ENCODE data around the gene DENND2C. TPM values are rescaled to one million over a fixed set of nuclear protein-coding genes. Genes with fewer than 3 reads are reported as not detected.

The DENND2C gene
- total RNA-seq, 2 donors from 2014 or later, result 2.3 to 3.0 TPM

DNA sequence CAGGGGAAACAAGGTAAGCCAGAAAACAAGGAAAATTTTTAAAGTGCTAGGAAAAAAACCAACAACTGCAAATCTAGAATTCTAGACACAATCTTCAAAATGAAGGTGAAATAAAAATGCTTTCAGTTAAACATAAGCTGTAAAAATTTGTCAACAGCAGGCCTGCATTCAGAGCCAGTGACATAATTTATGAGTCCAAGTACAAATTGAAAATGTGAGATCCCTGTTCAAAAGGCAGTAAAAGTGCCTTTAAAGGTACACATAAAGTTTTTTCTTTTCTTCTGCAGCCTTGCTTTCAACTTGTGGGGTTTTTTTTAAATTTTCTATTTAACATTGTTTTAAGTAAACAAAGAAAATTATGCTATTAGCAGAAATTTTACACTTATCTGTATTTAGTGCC is 37.4 kb downstream of the DENND2C start:
- DNase-seq (no peak), ATAC-seq (no peak)
- H3K4me1 ChIP-seq, result no peaks in the 10 kb centered on the region
- no peak overlapping the region for H3K4me3 ChIP-seq
- H3K9me3 ChIP-seq, result no peaks in the 10 kb centered on the region
- H3K36me3 ChIP-seq (replicated peaks in 1 of 2; ENCODE audit: insufficient read depth in 1 of 2, low read depth in 2 of 2), result no peaks in the 10 kb centered on the region
- H3K27ac ChIP-seq, result no peak overlapping the region
- no peaks in the 10 kb centered on the region for H3K27me3 ChIP-seq
- TF ChIP-seq, protein P1, sequence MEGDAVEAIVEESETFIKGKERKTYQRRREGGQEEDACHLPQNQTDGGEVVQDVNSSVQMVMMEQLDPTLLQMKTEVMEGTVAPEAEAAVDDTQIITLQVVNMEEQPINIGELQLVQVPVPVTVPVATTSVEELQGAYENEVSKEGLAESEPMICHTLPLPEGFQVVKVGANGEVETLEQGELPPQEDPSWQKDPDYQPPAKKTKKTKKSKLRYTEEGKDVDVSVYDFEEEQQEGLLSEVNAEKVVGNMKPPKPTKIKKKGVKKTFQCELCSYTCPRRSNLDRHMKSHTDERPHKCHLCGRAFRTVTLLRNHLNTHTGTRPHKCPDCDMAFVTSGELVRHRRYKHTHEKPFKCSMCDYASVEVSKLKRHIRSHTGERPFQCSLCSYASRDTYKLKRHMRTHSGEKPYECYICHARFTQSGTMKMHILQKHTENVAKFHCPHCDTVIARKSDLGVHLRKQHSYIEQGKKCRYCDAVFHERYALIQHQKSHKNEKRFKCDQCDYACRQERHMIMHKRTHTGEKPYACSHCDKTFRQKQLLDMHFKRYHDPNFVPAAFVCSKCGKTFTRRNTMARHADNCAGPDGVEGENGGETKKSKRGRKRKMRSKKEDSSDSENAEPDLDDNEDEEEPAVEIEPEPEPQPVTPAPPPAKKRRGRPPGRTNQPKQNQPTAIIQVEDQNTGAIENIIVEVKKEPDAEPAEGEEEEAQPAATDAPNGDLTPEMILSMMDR (IDR thresholded peaks at IDR 0.05), result no peak
- TF ChIP-seq POLR2A (IDR thresholded peaks at IDR 0.05), result no peak
- intact Hi-C loops (cut with DNase I), result no loop called here

DNA sequence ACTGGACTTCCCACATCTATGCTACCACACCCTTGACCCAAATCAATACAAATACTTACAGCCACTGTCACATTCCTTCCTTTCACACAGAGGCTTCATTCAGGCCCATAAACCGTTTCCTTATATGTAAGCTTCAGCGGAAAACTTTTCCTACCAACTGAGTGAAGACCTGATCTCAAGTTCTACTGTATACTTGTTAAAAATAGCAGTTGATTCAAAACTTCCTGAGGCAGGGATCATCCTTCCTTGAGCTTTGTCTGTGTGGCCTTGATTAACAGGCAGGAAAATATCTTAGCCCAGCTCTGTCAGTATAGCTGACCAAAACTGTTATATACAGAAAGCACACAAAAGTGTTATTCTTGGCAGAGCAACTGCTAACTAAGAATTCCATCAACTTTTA is 42.7 kb downstream of the DENND2C start:
- 35 to 43% methylated on average over 2 of the region's 2 CpGs for WGBS, 2 donors
- H3K9me3 ChIP-seq, result no peaks in the 10 kb centered on the region
- no peaks in the 10 kb centered on the region for H3K4me1 ChIP-seq
- no peak overlapping the region for H3K4me3 ChIP-seq
- H3K27me3 ChIP-seq, result no peaks in the 10 kb centered on the region
- DNase-seq (no peak), ATAC-seq (no peak)
- TF ChIP-seq, protein P1 (IDR thresholded peaks at IDR 0.05), result no peak
- TF ChIP-seq POLR2A (IDR thresholded peaks at IDR 0.05), result no peak
- H3K36me3 ChIP-seq (replicated peaks in 1 of 2; ENCODE audit: insufficient read depth in 1 of 2, low read depth in 2 of 2), result no peaks in the 10 kb centered on the region
- intact Hi-C loops (cut with DNase I), result no loop called here
- no peak overlapping the region for H3K27ac ChIP-seq

- no peaks in the 10 kb centered on the region for H3K4me1 ChIP-seq
- ATAC-seq (no peak), DNase-seq (no peak)
- 90 to 94% methylated on average over 5 of the region's 5 CpGs for WGBS, 2 donors
- TF ChIP-seq, protein P1 (IDR thresholded peaks at IDR 0.05), result no peak
- no peak for TF ChIP-seq POLR2A (IDR thresholded peaks at IDR 0.05)
- intact Hi-C loops (cut with DNase I), result no loop called here
- H3K27me3 ChIP-seq, result no peaks in the 10 kb centered on the region
- no peaks in the 10 kb centered on the region for H3K9me3 ChIP-seq
- no peak overlapping the region for H3K27ac ChIP-seq
- H3K4me3 ChIP-seq, result no peak overlapping the region
- H3K36me3 ChIP-seq (replicated peaks in 1 of 2; ENCODE audit: insufficient read depth in 1 of 2, low read depth in 2 of 2), result no peaks in the 10 kb centered on the region
Measured at GRCh38 chr1:114623364-114623763, 46.5 kb downstream of the DENND2C start.

GRCh38 chr1:114620419-114620818 is 49.4 kb downstream of the DENND2C start:
- no peaks in the 10 kb centered on the region for H3K27me3 ChIP-seq
- H3K4me1 ChIP-seq, result no peaks in the 10 kb centered on the region
- H3K4me3 ChIP-seq, result no peak overlapping the region
- no peak overlapping the region for H3K27ac ChIP-seq
- DNase-seq (no peak), ATAC-seq (no peak)
- intact Hi-C loops (cut with DNase I), result no loop called here
- H3K9me3 ChIP-seq, result no peaks in the 10 kb centered on the region
- TF ChIP-seq POLR2A (IDR thresholded peaks at IDR 0.05), result no peak
- TF ChIP-seq, protein P1 (IDR thresholded peaks at IDR 0.05), result no peak
- 79 to 98% methylated on average over 2 of the region's 2 CpGs for WGBS, 2 donors
- H3K36me3 ChIP-seq (replicated peaks in 1 of 2; ENCODE audit: insufficient read depth in 1 of 2, low read depth in 2 of 2), result no peaks in the 10 kb centered on the region

DNA sequence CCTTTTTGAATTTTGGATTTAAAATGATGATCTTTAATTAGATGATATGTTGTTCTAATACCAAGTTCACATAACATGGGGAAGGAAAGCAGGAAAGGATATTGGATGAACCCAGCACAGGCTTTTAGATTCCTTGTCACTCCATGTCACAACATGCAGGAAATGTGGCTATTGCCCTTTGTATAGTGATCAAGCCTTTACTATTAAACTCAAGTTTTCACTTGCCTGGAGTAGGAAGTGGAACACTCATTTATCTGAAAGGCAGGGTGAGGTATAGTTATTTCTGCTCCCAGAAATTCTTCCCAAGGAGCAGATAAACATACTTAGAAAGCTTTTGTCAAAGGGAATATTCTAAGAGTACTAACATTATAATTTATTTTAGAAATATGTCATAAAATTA is 51.2 kb downstream of the DENND2C start:
- H3K4me3 ChIP-seq, result no peak overlapping the region
- ATAC-seq (no peak), DNase-seq (no peak)
- no peaks in the 10 kb centered on the region for H3K4me1 ChIP-seq
- intact Hi-C loops (cut with DNase I), result no loop called here
- no peaks in the 10 kb centered on the region for H3K36me3 ChIP-seq (replicated peaks in 1 of 2; ENCODE audit: insufficient read depth in 1 of 2, low read depth in 2 of 2)
- TF ChIP-seq POLR2A (IDR thresholded peaks at IDR 0.05), result no peak
- TF ChIP-seq, protein P1 (IDR thresholded peaks at IDR 0.05), result no peak
- H3K27ac ChIP-seq, result no peak overlapping the region
- H3K9me3 ChIP-seq, result no peaks in the 10 kb centered on the region
- no peaks in the 10 kb centered on the region for H3K27me3 ChIP-seq
